B cell (primary cell): ENCODE measurements around the gene NME1.

Experiments
- EZH2 ChIP-seq: IDR thresholded peaks from 2 replicates; pipeline ENCODE4 v1.6.1; 2012; ENCODE audit warnings: borderline replicate concordance, low read depth, mild to moderate bottlenecking, moderate library complexity, low read length; ENCODE audit not compliant: insufficient read depth, poor library complexity, severe bottlenecking
- TF ChIP-seq, protein P1 (sequence below): fragments of 200-600 bp; IDR thresholded peaks from one replicate; pipeline ENCODE4 v1.8.0; 2022; ENCODE audit warnings: antibody characterized with exemption, mild to moderate bottlenecking

DNA sequence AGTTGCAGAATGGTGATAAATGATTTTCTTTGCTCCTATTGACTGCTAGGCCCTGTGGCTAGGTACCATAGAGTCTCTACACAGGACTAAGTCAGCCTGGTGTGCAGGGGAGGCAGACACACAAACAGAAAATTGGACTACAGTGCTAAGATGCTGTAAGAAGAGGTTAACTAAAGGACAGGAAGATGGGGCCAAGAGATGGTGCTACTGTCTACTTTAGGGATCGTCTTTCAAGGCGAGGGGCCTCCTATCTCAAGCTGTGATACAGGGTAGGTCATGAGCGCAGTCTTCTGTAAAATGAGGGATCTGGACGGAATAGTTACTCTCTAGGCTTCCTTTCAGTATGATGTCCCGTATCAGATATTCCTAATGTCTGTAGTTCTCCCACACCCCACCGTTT lies 817 bp downstream of the NME1 start:
- TF ChIP-seq, protein P1, sequence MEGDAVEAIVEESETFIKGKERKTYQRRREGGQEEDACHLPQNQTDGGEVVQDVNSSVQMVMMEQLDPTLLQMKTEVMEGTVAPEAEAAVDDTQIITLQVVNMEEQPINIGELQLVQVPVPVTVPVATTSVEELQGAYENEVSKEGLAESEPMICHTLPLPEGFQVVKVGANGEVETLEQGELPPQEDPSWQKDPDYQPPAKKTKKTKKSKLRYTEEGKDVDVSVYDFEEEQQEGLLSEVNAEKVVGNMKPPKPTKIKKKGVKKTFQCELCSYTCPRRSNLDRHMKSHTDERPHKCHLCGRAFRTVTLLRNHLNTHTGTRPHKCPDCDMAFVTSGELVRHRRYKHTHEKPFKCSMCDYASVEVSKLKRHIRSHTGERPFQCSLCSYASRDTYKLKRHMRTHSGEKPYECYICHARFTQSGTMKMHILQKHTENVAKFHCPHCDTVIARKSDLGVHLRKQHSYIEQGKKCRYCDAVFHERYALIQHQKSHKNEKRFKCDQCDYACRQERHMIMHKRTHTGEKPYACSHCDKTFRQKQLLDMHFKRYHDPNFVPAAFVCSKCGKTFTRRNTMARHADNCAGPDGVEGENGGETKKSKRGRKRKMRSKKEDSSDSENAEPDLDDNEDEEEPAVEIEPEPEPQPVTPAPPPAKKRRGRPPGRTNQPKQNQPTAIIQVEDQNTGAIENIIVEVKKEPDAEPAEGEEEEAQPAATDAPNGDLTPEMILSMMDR, result no peak
- TF ChIP-seq EZH2, result no peak
